ENCODE data around the gene AGPAT4.
"Not testable (repeated sequence)": the region's sequence is repeated elsewhere in the genome, so short reads cannot be mapped to it uniquely, and the experiment has no call there.

Gene AGPAT4

GRCh38 chr6:161226009-161226964, 47.6 kb downstream of the AGPAT4 start:
- DNase-seq, result no peak

GRCh38 chr6:161225681-161226008, 48.2 kb downstream of the AGPAT4 start:
- DNase-seq, result no peak

- not testable (repeated sequence) for DNase-seq
Measured at GRCh38 chr6:161224951-161225680, 48.7 kb downstream of the AGPAT4 start.

- no peak for DNase-seq
Measured at GRCh38 chr6:161223646-161224045, 50.2 kb downstream of the AGPAT4 start.

GRCh38 chr6:161222706-161223234, 51.1 kb downstream of the AGPAT4 start:
- no peak for DNase-seq

GRCh38 chr6:161220346-161220745, 53.5 kb downstream of the AGPAT4 start:
- no peak for DNase-seq

- no peak for DNase-seq
Measured at GRCh38 chr6:161219680-161220079, 54.2 kb downstream of the AGPAT4 start.

GRCh38 chr6:161218222-161218621, 55.6 kb downstream of the AGPAT4 start:
- DNase-seq, result no peak

GRCh38 chr6:161217628-161218027, 56.2 kb downstream of the AGPAT4 start:
- no peak for DNase-seq

- DNase-seq, result no peak
Measured at GRCh38 chr6:161216616-161217205, 57.1 kb downstream of the AGPAT4 start.

- no peak for DNase-seq
Measured at GRCh38 chr6:161215876-161216615, 57.8 kb downstream of the AGPAT4 start.

GRCh38 chr6:161215193-161215592, 58.7 kb downstream of the AGPAT4 start:
- no peak for DNase-seq

- DNase-seq, result no peak
Measured at GRCh38 chr6:161214722-161215121, 59.1 kb downstream of the AGPAT4 start.

- no peak for DNase-seq
Measured at GRCh38 chr6:161212902-161213301, 61.0 kb downstream of the AGPAT4 start.

GRCh38 chr6:161211380-161212035, 62.4 kb downstream of the AGPAT4 start:
- no peak for DNase-seq

- no peak for DNase-seq
Measured at GRCh38 chr6:161210857-161211256, 63.0 kb downstream of the AGPAT4 start.

GRCh38 chr6:161207200-161207599, 66.7 kb downstream of the AGPAT4 start:
- DNase-seq, result no peak

- DNase-seq, result no peak
Measured at GRCh38 chr6:161204866-161205557, 68.8 kb downstream of the AGPAT4 start.

- DNase-seq, result peak; percentile 25 to 62
Measured at GRCh38 chr6:161200610-161201370, 73.1 kb downstream of the AGPAT4 start.

GRCh38 chr6:161199850-161200249, 74.0 kb downstream of the AGPAT4 start:
- no peak for DNase-seq

All from NCI-H524 (cell line).